Duodenal mucosa (tissue), 2 donors: ENCODE data around the gene LRRC43.
"Not testable (repeated sequence)": the region's sequence is repeated elsewhere in the genome, so short reads cannot be mapped to it uniquely, and the experiment has no call there.

ENCODE experiments used
- H3K27ac ChIP-seq: one replicate; pipeline ENCODE4 v1.7.0; 2013; ENCODE audit warnings: low read depth, low read length
- H3K27me3 ChIP-seq, 2 donors: one replicate each; pipeline ENCODE4 v1.7.0; 2013; ENCODE audit warnings: low read length in 2 of 2, control low read depth in 1 of 2; ENCODE audit not compliant: insufficient read depth in 2 of 2, control insufficient read depth in 1 of 2
- H3K36me3 ChIP-seq, 2 donors: one replicate each; pipeline ENCODE4 v1.7.0; 2013; ENCODE audit warnings: low read length in 2 of 2, control low read depth in 1 of 2; ENCODE audit not compliant: insufficient read depth in 2 of 2, control insufficient read depth in 1 of 2
- H3K4me1 ChIP-seq, 2 donors: one replicate each; pipeline ENCODE4 v1.7.0; 2013; ENCODE audit warnings: low read length in 2 of 2, control low read depth in 1 of 2; ENCODE audit not compliant: insufficient read depth in 2 of 2, control insufficient read depth in 1 of 2
- H3K4me3 ChIP-seq, 2 donors: one replicate each; pipeline ENCODE4 v1.7.0; 2013; ENCODE audit warnings: low read length in 2 of 2, low read depth in 1 of 2
- H3K9ac ChIP-seq, 2 donors: one replicate each; pipeline ENCODE4 v1.7.0; 2013; ENCODE audit warnings: low read length in 2 of 2, low read depth in 1 of 2
- H3K9me3 ChIP-seq, 2 donors: one replicate each; pipeline ENCODE4 v1.7.0; 2013; ENCODE audit warnings: low read length in 2 of 2, control low read depth in 1 of 2; ENCODE audit not compliant: control insufficient read depth in 1 of 2

Gene LRRC43

GRCh38 chr12:122190842-122191668 is 8.1 kb downstream of the LRRC43 start:
- no peaks in the 10 kb centered on the region for H3K4me1 ChIP-seq
- H3K27me3 ChIP-seq = no peaks in the 10 kb centered on the region
- H3K4me3 ChIP-seq = no peak overlapping the region
- H3K9ac ChIP-seq = no peak overlapping the region
- H3K36me3 ChIP-seq = no peaks in the 10 kb centered on the region
- no peaks in the 10 kb centered on the region for H3K9me3 ChIP-seq
- no peak overlapping the region for H3K27ac ChIP-seq

DNA sequence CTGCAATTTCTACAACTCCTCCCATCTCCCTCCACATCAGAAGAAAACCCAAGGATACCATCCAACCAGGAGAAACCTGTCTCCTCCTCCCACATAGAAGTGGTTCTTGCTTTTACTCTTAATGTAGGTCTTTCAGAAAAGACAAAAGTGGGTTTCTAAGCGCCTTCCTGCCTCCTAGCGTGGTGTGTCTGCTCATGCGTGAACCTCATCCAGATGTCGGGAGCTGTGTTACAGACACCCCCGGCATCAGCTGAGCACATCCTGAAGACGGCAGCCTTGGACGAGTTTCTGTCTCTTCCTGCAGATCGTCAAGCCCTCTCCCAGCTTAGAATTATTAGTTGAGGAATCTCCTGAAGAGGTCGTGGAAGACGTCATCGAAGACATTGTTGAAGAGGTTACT is 9.5 kb downstream of the LRRC43 start:
- Histone ChIP-seq H3K4me3 (no peak overlapping the region), H3K27me3 (no peaks in the 10 kb centered on the region), H3K4me1 (no peaks in the 10 kb centered on the region), H3K27ac (no peak overlapping the region), H3K9ac (no peak overlapping the region), H3K9me3 (no peaks in the 10 kb centered on the region), H3K36me3 (no peaks in the 10 kb centered on the region)

DNA sequence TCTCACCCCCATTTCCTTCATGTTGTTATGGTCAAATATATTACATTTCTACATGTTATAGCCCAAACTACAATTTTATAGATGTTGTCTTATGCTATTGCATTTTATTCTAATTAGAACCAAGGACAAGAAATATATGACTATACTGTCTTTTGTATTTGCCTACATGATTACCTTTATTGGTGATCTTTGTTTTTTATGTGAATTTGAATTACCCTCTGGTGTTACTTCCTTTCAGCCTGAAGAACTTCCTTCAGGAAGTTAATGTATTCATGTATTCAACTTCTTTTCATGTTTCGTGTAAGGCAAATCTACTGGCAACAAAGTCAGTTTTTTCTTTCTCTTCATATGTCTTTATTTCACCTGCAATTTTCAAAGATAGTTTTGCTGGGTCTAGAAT is 11.9 kb downstream of the LRRC43 start:
- no peaks in the 10 kb centered on the region for H3K9me3 ChIP-seq
- peaks cover 0 to 1% of the 10 kb centered on the region in 2 donors for H3K27me3 ChIP-seq
- H3K9ac ChIP-seq = no peak overlapping the region
- no peaks in the 10 kb centered on the region for H3K36me3 ChIP-seq
- H3K27ac ChIP-seq = no peak overlapping the region
- H3K4me1 ChIP-seq = no peaks in the 10 kb centered on the region
- no peak overlapping the region for H3K4me3 ChIP-seq

DNA sequence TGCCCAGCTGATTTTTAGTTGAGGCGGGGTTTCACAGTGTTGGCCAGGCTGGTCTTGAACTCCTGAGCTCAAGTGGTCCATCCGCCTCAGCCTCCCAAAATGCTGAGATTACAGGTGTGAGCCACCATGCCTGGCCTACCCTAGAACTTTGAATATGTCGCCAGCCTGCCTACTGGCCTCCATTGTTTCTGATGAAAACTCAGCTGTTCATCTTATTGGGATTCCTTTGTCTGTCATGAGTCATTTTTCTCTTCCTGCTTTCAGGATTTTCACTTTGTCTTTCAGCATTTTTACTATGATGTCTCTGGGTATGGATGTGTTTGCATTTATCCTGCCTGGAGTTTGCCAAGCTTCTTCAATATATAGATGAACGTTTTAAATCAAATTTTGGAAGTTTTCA is 12.5 kb downstream of the LRRC43 start:
- no peaks in the 10 kb centered on the region for H3K9me3 ChIP-seq
- peaks cover 0 to 7% of the 10 kb centered on the region in 2 donors for H3K27me3 ChIP-seq
- no peak overlapping the region for H3K9ac ChIP-seq
- no peak overlapping the region for H3K27ac ChIP-seq
- peaks cover 0 to 1% of the 10 kb centered on the region in 2 donors for H3K4me1 ChIP-seq
- H3K4me3 ChIP-seq = no peak overlapping the region
- H3K36me3 ChIP-seq = no peaks in the 10 kb centered on the region

DNA sequence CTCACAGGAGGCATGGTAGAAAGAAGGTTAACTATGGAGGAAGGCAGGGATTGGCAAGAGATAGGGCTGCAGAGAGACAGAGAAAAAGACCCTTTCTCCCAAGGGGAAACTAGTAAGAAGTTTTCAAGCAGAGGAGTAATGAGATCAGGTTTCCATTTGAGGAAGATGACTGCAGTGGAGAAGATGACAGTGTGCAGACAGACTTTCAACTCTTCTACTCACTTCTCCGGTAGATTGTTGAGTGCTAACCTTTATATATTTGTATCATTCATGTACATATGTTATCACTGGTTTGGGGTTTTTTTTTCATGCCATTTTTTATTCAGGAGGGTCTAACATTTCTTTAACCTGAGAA is 14.7 kb downstream of the LRRC43 start:
- H3K4me1 ChIP-seq = peaks cover 3 to 6% of the 10 kb centered on the region in 2 donors
- no peaks in the 10 kb centered on the region for H3K36me3 ChIP-seq
- H3K27me3 ChIP-seq = peaks cover 3 to 15% of the 10 kb centered on the region in 2 donors

DNA sequence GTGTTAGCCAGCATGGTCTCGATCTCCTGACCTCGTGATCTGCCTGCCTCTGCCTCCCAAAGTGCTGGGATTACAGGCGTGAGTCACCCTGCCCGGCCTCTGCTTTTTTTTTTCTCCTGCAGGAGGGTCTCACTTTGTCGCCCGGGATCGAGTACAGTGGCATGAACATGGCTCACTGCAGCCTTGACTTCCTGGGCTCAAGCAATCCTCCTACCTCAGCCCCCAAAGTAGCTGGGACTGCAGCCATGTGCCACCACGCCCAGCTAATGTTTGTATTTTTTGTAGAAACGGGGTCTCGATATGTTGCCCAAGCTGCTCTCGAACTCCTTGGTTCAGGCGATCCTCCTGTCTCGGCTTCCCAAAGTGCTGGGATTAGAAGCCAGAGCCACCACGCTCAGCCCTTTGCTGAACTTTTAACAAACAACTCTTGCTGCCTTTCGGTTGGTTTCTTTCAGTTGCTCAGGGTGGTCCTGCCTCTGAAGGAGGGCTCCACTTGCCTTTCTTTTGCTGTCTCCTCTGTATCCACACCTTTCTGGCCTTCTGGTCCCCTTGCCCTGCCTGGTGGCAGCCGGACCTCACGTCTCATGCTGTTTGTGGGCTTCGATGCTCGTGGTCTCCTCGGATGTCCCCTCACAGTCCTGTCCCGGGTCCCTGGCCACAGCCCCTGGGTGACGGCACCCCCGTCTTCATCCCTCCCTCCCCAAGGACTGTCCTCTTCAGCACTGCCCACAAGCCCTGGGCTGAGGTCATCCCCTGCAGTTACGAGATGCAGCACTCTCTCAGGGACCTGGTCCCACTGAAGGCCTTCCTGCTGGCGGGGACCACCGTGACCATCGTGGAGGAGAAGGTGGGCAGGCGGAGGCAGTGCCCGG is 16.8 kb downstream of the LRRC43 start:
- Histone ChIP-seq H3K27me3 (peaks cover 12 to 21% of the 10 kb centered on the region in 2 donors), H3K36me3 (no peaks in the 10 kb centered on the region), H3K27ac (no peak overlapping the region), H3K4me1 (peaks cover 3 to 13% of the 10 kb centered on the region in 2 donors), H3K9me3 (no peaks in the 10 kb centered on the region), H3K4me3 (no peak overlapping the region), H3K9ac (no peak overlapping the region)

More for the DNA sequence above, 14.7 kb downstream of the LRRC43 start:
- Histone ChIP-seq H3K9me3 (no peaks in the 10 kb centered on the region), H3K27ac (no peak overlapping the region), H3K9ac (no peak overlapping the region), H3K4me3 (no peak overlapping the region)

DNA sequence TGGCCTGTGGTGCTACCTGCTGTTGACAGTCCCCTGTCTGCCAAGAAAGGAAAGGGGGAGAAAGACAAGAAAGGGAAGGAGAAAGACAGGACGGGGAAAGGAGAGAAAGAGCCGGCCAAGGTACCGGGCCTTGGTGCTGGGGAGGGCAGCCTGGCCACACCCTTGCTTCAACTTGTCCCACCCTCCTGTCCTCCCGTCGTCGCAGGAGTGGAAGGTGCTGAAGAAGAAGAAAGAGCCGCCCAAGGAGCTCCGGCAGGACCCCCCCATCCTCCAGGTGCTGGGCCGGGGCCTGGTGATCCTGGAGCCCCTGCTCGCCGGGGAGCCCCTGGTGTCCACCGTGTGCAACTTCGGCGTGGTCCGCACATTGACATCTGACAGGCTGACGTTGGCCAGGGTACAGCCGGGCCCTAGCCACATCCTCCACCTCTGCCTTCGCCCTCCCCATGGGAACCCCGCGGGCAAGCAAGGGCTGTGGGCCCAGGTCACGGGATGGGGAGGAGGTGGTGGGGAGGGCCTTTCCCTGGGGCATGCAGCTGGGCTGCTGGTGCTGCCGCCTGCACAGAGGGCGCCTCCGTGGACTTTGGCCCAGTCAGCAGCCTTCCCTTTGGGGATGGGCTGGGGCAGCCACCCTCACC is 17.7 kb downstream of the LRRC43 start:
- H3K4me3 ChIP-seq = peak overlapping the region in 1 of 2 donors; percentile 16
- H3K27ac ChIP-seq = no peak overlapping the region
- H3K27me3 ChIP-seq = peaks cover 22 to 31% of the 10 kb centered on the region in 2 donors
- no peaks in the 10 kb centered on the region for H3K9me3 ChIP-seq
- H3K9ac ChIP-seq = no peak overlapping the region
- H3K4me1 ChIP-seq = peaks cover 3 to 13% of the 10 kb centered on the region in 2 donors
- H3K36me3 ChIP-seq = no peaks in the 10 kb centered on the region

- Histone ChIP-seq H3K27me3 (peaks cover 24 to 31% of the 10 kb centered on the region in 2 donors), H3K36me3 (no peaks in the 10 kb centered on the region), H3K4me3 (no peak overlapping the region), H3K9me3 (no peaks in the 10 kb centered on the region), H3K4me1 (peaks cover 3 to 13% of the 10 kb centered on the region in 2 donors), H3K9ac (no peak overlapping the region), H3K27ac (no peak overlapping the region)
Observed at GRCh38 chr12:122201381-122201780, 18.5 kb downstream of the LRRC43 start.

DNA sequence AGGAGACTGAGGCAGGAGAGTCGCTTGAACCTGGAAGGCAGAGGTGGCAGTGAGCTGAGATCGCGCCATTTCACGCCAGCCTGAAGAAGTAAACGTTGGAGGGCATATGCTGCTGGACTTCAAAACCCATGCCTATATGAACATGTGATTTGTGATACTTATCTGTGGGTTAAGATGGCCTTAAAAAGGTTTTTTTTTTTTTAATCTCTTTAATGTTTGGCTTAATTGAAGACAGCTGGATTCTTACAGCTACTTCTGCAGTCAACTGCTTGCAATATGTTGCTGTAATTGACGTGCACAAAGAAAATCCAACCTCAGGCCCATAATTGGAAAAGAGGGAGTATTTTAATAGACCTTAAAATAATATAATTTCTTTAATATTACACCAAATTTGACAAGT is 19.1 kb downstream of the LRRC43 start:
- Histone ChIP-seq H3K4me1 (peaks cover 3 to 13% of the 10 kb centered on the region in 2 donors), H3K27me3 (peaks cover 24 to 31% of the 10 kb centered on the region in 2 donors), H3K9ac (no peak overlapping the region), H3K36me3 (peaks cover 3 to 4% of the 10 kb centered on the region in 2 donors), H3K27ac (no peak overlapping the region), H3K9me3 (no peaks in the 10 kb centered on the region), H3K4me3 (no peak overlapping the region)

DNA sequence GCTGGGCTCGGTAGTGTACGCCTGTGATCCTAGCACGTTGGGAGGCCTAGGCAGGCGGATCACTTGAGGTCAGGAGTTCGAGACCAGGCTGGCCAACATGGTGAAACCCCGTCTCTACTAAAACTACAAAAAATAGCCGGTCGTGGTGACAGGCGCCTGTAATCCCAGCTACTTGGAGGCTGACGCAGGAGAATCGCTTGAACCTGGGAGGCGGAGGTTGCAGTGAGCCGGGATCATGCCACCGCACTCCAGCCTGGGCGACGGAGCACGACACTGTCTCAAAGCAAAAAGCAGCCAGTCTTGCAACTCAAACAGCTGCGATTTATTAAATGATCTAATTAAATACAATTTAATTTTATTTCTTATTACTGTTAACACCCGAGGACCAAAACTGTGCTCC is 19.9 kb downstream of the LRRC43 start:
- Histone ChIP-seq H3K36me3 (peaks cover 3 to 10% of the 10 kb centered on the region in 2 donors), H3K4me3 (peak overlapping the region; percentile 71 to 73), H3K27me3 (peaks cover 24 to 31% of the 10 kb centered on the region in 2 donors), H3K4me1 (peaks cover 3 to 13% of the 10 kb centered on the region in 2 donors)
- not testable (repeated sequence) for H3K27ac ChIP-seq, H3K9me3 ChIP-seq, H3K9ac ChIP-seq
